Thyroid gland (tissue), 4 donors: ENCODE measurements around the gene NAT8.
"Not testable (repeated sequence)": the region's sequence is repeated elsewhere in the genome, so short reads cannot be mapped to it uniquely, and the experiment has no call there.

ENCODE experiments used
- CTCF ChIP-seq, 6 experiments: fragments of 200-600 bp in 3 of 6; fragments of 450-650 bp in 3 of 6; sonication (generic) in 3 of 6; IDR thresholded peaks; one replicate each; pipeline ENCODE4 v1.5.1; 2016 to 2019; ENCODE audit warnings: antibody characterized with exemption in 6 of 6, mild to moderate bottlenecking in 2 of 6, inconsistent platforms in 1 of 6, moderate library complexity in 1 of 6
- POLR2A ChIP-seq, 2 donors: fragments of 450-650 bp; IDR thresholded peaks; one replicate each; pipeline ENCODE4 v1.6.1; 2017; ENCODE audit warnings: antibody characterized with exemption in 2 of 2, mild to moderate bottlenecking in 2 of 2, moderate library complexity in 1 of 2

DNA sequence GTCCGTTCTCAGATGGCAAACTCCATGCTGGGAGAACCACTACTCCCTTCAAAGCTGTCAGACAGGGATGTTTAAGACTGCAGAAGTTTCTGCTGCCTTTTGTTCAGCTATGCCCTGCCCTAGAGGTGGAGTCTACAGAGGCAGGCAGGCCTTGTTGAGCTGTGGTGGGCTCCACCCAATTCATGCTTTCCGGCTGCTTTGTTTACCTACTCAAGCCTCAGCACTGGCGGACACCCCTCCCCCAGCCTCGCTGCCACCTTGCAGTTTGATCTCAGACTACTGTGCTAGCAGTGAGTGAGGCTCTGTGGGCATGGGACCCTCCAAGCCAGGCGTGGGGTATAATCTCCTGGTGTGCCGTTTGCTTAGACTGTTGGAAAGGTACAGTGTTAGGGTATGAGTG is 27.8 kb upstream of the NAT8 start:
- TF ChIP-seq POLR2A, CTCF (IDR thresholded peaks at IDR 0.05): not testable (repeated sequence)
